Measurements from ENCODE around the gene ANKRD24. TPM values are rescaled to one million over a fixed set of nuclear protein-coding genes. Genes with fewer than 3 reads are reported as not detected.
"Not testable (repeated sequence)": the region's sequence is repeated elsewhere in the genome, so short reads cannot be mapped to it uniquely, and the experiment has no call there.

Gene ANKRD24
- total RNA-seq, 1 donor from 2014 or later, result 2.1 TPM

GRCh38 chr19:4197625-4198466 lies 15.4 kb downstream of the ANKRD24 start:
- DNase-seq (ENCODE audit: extremely low read depth, low read depth, low spot score), result no peak

- DNase-seq (ENCODE audit: extremely low read depth, low read depth, low spot score), result no peak
These were observed 16.1 kb downstream of the ANKRD24 start for GRCh38 chr19:4198467-4199126.

GRCh38 chr19:4199699-4200293 lies 17.3 kb downstream of the ANKRD24 start:
- DNase-seq (ENCODE audit: extremely low read depth, low read depth, low spot score), result no peak

GRCh38 chr19:4200940-4201542 lies 18.6 kb downstream of the ANKRD24 start:
- no peak for DNase-seq (ENCODE audit: extremely low read depth, low read depth, low spot score)

GRCh38 chr19:4201798-4202197 lies 19.3 kb downstream of the ANKRD24 start:
- no peak for DNase-seq (ENCODE audit: extremely low read depth, low read depth, low spot score)

GRCh38 chr19:4206818-4207484 lies 24.5 kb downstream of the ANKRD24 start:
- no peak for DNase-seq (ENCODE audit: extremely low read depth, low read depth, low spot score)

- DNase-seq (ENCODE audit: extremely low read depth, low read depth, low spot score), result no peak
These were observed 26.1 kb downstream of the ANKRD24 start for GRCh38 chr19:4208385-4209094.

GRCh38 chr19:4210166-4210731 lies 27.8 kb downstream of the ANKRD24 start:
- no peak for DNase-seq (ENCODE audit: extremely low read depth, low read depth, low spot score)

GRCh38 chr19:4213116-4213515 lies 30.6 kb downstream of the ANKRD24 start:
- no peak for DNase-seq (ENCODE audit: extremely low read depth, low read depth, low spot score)

- DNase-seq (ENCODE audit: extremely low read depth, low read depth, low spot score), result no peak
These were observed 33.3 kb downstream of the ANKRD24 start for GRCh38 chr19:4215807-4216206.

- DNase-seq (ENCODE audit: extremely low read depth, low read depth, low spot score), result no peak
These were observed 34.4 kb downstream of the ANKRD24 start for GRCh38 chr19:4216846-4217245.

- no peak for DNase-seq (ENCODE audit: extremely low read depth, low read depth, low spot score)
These were observed 35.2 kb downstream of the ANKRD24 start for GRCh38 chr19:4217429-4218264.

GRCh38 chr19:4218523-4218922 lies 36.0 kb downstream of the ANKRD24 start:
- not testable (repeated sequence) for DNase-seq (ENCODE audit: extremely low read depth, low read depth, low spot score)

- no peak for DNase-seq (ENCODE audit: extremely low read depth, low read depth, low spot score)
These were observed 37.7 kb downstream of the ANKRD24 start for GRCh38 chr19:4220188-4220587.

- no peak for DNase-seq (ENCODE audit: extremely low read depth, low read depth, low spot score)
These were observed 42.0 kb downstream of the ANKRD24 start for GRCh38 chr19:4224470-4224869.

- DNase-seq (ENCODE audit: extremely low read depth, low read depth, low spot score), result no peak
These were observed 43.4 kb downstream of the ANKRD24 start for GRCh38 chr19:4225885-4226284.

- DNase-seq (ENCODE audit: extremely low read depth, low read depth, low spot score), result no peak
These were observed 45.3 kb downstream of the ANKRD24 start for GRCh38 chr19:4227771-4228170.

- DNase-seq (ENCODE audit: extremely low read depth, low read depth, low spot score), result no peak
These were observed 46.3 kb downstream of the ANKRD24 start for GRCh38 chr19:4228765-4229178.
